HG03460 (cell line): Measurements from ENCODE around the gene CCDC30.
"Not testable (repeated sequence)": the region's sequence is repeated elsewhere in the genome, so short reads cannot be mapped to it uniquely, and the experiment has no call there.

Experiments used
- ATAC-seq: cut with Tn5 transposase; IDR thresholded peaks from one replicate; pipeline ENCODE4 v1.9.1; 2021; ENCODE audit not compliant: unreplicated experiment

The CCDC30 gene

GRCh38 chr1:42523171-42523570, 60.1 kb downstream of the CCDC30 start:
- no peak for ATAC-seq

DNA sequence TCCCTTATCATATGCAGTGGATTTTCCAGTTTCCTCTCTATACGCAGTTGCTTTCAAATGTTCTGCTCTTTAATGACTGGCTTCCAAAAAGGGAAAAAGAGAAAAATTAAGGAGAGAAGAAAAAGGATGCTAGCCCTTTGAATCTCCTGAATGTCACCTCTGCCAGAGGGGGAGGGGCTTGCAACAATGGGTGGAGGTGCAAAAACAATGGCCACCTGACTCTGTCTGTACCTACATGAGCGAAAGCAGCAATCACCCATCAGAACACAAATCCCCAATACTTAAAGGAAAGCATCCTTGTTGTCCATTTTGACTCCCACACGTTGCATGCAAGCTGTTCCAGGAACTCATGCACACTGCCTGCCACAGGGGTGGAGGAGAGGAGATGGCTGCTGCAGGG, 61.2 kb downstream of the CCDC30 start:
- ATAC-seq, result no peak

DNA sequence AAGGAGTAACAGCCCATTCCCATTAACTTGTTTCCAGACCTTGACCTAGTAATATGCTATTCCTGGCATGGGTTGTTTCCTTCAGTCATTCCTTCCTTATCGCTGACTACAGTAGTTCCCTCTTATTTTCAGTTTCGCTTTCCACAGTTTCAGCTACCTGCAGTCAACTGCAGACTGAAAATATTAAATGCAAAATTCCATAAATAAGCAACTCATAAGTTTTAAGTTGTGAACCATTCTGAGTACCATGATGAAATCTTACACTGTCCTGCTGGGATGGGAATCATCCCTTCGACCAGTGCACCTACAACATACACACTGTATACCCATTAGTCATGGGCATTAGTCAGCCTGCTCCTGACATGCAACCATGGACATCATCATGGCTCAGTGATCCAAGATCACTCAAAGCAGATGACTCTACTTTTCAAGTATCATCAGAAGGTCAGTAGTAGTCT, 66.7 kb downstream of the CCDC30 start:
- ATAC-seq, result no peak

GRCh38 chr1:42531043-42531442, 68.0 kb downstream of the CCDC30 start:
- ATAC-seq, result no peak

- no peak for ATAC-seq
Measured at GRCh38 chr1:42533101-42533863, 70.2 kb downstream of the CCDC30 start.

DNA sequence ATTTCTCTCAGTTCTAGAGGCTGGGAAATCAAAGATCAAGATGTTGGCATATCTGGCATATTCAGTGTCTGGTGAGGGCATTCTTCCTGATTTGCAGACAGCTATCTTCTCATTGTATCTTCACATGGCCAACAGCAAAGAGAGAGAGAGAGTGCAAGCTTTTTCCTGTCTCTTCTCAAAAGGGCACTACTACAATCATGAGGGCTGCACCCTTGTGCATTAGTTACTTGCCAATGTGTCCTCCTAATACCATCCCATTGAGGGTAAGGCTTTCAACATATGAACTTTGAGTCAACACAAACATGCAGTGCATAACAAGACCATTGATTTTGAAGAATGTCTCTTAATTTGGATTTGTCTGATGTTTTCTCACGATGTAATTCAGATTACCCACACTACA, 78.0 kb downstream of the CCDC30 start:
- no peak for ATAC-seq

DNA sequence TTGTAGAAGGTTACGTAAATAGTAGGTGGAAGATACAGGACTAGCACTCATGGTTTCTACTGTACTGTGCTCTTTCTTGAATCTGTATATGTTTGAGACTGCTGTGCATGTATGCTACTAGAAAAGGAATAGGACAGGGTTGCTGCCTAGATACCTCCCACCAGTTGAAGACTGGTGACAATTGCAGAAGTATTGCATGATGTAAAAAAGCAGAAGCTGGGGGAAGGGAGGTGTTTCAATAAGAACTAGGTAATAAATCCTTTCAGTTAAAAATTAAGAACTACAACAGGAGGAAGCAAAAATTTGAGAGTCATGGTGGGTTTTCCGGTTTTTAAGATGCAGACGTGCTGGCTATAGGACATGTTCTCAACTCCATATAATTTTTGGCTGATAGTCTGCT, 88.1 kb downstream of the CCDC30 start:
- no peak for ATAC-seq

DNA sequence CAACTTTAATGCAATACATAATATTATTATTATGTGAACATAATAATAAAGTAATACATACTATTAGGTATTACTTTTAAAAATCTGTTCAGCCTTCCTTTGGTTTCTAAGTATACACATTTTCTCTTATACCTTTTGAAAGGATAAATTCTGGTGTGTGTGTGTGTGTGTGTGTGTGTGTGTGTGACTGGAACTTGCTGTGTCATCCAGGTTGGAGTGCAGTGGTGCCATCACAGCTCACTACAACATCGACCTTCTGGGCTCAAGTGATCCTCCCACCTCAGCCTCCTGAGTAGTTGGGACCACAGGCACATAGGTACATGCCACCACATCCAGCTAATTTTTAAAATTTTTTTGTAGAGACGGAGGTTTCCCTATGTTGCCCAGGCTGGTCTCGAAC, 88.5 kb downstream of the CCDC30 start:
- ATAC-seq, result no peak

DNA sequence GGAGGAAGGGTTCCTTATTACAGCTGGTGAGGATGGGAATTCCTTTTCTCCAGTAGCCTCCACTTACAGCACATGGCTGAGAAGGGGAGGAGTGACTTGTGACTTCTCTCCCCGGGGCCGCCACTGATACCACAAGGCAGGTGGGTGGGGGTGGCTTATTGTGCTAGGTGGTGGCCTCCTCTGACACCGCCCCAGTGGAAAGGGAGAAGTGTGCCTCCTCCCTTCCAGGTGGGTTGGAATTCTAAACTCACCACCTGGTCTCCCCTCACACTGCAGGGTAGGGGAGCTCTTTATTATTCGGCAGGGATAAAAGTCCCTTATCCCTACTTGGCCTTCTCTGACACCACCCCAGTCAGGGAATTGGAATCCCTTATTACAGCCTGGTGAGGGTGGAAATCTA, 89.5 kb downstream of the CCDC30 start:
- no peak for ATAC-seq

DNA sequence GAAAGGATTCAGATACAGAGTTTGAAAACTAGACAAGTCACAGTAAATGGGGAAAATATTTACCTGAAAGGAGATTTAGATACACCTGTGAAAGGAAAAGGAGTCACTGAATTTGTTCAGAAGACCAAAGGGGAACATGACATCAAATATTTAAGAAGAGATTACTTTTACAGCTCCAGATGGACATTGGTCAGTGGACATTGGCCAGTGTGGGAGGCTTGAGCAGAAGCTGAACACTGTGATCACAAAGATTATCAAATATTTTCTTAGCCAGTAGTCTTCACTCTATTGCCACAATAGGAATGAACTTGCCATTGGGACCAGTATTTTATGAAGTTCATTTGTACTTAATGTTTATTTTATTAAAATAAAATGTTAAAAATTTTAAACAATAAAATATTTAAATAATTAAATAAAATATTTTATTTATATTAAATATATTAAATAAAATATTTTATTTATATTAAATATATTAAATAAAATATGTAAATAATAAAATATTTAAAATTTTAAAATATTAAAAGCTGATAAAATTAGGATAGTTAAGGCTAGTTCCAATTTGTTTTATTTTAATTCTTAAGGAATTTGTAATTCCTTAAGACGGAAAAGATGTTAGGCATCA, 94.3 kb downstream of the CCDC30 start:
- no peak for ATAC-seq

- no peak for ATAC-seq
Measured at GRCh38 chr1:42567038-42567437, 104.0 kb downstream of the CCDC30 start.

DNA sequence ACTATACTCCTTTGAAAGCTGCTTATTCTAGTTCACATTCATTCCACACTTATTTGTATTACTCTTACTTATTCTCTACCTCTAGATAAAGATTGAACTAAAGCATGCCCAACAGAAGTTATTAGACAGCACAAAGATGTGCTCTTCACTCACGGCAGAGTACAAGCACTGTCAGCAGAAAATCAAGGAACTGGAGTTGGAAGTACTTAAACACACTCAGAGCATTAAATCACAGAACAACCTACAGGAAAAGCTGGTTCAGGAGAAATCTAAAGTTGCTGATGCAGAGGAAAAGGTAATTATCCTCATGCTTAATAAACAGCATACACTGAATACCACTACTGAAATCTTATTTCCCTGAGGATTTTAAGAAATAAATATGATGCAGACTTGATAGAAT, 113.8 kb downstream of the CCDC30 start:
- ATAC-seq, result no peak

DNA sequence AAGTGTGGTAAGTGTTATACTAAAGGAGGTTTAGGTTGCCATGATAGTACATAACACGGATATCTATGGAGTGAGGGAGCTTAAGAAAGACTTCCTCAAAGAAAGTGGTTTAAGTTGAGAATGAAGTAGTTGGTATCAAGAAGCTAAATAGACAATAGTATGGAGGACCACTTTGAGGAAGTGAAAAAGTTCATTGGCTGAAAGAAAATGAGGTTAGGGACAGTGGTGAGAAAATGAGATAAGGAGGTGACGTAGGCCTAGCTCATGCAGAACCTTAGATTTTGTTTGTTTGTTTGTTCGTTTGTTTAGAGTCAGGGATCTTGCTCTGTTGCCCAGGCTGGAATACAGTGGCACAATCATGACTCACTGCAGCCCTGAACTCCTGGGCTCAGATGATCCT, 122.9 kb downstream of the CCDC30 start:
- ATAC-seq, result no peak

- no peak for ATAC-seq
Measured at GRCh38 chr1:42587753-42588152, 124.7 kb downstream of the CCDC30 start.

DNA sequence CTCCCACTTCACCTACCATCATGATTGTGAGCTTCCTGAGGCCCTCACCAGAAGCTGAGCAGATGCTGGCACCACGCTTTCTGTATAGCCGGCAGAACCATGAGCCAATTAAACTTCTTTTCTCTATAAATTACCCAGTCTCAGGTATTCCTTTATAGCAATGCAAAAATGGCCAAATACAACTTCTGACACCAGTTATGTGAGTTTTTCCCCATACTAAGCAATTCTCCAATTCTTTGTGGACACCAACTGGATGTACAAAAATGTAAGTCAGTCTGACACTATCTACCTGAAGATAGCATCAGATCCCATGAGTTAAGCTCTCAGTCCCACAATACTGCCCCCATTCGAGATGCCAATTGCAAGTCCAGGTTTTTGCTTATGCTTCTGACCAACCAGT, 129.7 kb downstream of the CCDC30 start:
- no peak for ATAC-seq

DNA sequence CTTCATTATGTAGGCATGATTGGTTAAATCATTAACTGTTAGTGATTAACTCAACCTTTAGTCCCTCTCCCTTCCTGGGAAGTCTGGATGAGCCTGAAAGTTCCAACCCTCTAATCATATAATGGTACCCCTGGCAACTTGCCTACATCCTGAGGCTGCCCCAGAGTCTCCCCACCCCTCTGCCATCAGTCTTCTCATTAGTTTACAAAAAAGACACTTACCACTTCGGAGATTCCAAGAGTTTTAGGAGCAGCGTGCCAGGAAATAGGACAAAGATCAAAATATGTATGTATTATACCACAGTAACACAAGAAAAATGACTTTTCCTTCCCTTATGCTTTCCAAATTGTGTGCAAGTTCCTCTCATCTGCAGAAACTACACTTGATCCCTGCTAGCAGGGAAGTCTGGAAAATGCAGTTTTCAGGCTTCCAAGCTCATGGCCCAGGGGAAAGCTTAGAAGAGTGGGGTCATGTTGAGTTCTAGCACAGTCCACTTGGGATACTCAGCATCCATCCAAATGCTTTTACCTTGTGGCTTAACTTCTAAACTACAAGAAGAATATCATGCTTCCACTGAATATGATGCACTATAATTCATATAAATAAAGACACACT, 130.5 kb downstream of the CCDC30 start:
- ATAC-seq, result no peak

DNA sequence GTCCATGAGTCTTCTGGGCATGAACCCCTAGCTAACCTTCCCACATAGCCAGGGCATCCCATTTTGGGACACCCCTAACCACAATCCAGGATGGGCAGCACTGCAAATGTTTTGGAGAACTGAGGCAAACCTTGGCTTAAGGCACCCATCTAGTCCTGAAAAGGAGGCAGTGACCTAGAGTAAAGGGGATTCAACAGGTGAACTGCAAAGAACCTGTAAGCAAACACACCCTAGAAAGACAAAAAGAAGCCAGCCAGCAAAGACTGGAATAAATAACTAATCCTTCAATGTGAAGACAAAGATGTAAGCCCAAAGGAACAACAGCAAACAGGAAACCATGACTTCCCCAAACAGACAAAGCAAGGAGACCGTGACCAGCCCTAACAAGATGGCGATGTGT, 138.4 kb downstream of the CCDC30 start:
- ATAC-seq, result no peak

DNA sequence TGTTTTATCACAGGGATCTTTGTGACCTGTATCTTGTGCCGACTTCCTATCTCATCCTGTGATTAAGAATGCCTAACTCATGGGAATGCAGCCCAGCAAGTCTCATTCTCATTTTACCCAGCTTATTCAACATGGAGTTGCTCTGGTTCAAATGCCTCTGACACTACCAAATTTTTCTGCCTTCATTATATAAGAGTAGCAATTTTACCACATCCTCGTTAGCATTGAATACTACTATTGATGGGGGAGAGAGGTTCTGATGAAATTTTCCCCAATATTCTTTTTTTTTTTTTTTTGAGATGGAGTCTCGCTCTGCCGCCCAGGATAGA, 150.7 kb downstream of the CCDC30 start:
- no peak for ATAC-seq

DNA sequence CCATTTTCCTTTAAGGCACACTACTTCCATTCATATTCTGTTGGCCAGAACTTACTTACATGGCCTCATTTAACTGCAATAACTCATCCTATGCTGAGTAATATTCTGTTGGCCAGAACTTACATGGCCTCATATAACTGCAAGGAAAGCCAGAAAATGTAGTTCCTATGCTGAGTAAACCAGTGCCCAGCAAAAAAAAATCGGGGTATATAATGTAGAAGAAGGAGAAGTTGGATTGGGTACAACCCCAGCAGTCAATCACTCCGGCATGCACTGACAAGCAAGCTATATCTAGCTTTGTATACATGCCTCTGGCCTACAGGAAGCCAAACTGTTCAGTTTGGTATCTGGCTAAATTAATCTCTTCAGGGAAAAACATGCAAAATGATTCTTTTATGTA, 155.8 kb downstream of the CCDC30 start:
- ATAC-seq, result no peak

DNA sequence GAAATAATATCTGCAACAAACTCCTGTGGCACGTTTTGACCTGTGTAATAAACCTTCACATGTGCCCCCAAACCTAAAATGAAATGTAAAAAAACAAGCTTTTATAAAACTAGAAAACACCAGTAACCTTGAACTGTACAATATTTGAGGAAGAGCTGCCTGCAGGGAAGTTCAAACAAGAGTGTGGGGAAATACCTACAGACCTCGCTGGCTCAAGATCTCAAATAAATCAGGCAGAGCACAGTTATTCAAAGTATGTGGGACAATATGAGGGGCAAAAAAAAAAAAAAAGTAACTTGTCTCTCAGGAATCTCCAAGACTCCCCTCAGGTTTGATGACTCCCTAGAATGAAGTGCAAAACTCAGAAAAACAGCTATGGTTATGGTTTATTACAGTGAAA, 157.2 kb downstream of the CCDC30 start:
- no peak for ATAC-seq

DNA sequence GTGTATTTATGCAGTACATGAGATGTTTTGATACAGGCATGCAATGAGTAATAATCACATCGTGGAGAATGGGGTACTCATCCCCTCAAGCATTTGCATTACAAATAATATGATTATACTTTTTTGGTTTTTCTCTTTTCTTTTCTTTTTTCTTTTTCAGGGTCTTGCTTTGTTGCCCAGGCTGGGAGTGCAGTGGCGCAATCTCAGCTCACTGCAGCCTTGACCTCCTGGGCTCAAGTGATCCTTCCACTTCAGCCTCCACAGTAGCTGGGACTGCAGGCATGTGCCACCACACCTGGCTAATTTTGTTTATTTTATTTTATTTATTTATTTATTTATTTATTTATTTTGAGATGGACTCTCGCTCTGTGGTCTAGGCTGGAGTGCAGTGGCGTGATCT, 158.1 kb downstream of the CCDC30 start:
- not testable (repeated sequence) for ATAC-seq

- not testable (repeated sequence) for ATAC-seq
Measured at GRCh38 chr1:42627205-42627604, 164.1 kb downstream of the CCDC30 start.
